Stomach smooth muscle (tissue), 2 donors: ENCODE results near the gene PCTP.

Source experiments
- H3K27ac ChIP-seq: one replicate; pipeline ENCODE4 v1.7.0; 2013; ENCODE audit warnings: mild to moderate bottlenecking, low read length, inconsistent platforms
- H3K27me3 ChIP-seq, 2 donors: one replicate each; pipeline ENCODE4 v1.7.0; 2013; ENCODE audit warnings: low read length in 2 of 2; ENCODE audit not compliant: insufficient read depth in 2 of 2, control insufficient read depth in 1 of 2
- H3K36me3 ChIP-seq, 2 donors: one replicate each; pipeline ENCODE4 v1.7.0; 2013; ENCODE audit warnings: low read length in 2 of 2; ENCODE audit not compliant: control insufficient read depth in 2 of 2, insufficient read depth in 2 of 2
- H3K4me1 ChIP-seq: one replicate; pipeline ENCODE4 v1.7.0; 2013; ENCODE audit warnings: low read length; ENCODE audit not compliant: control insufficient read depth, insufficient read depth
- H3K4me3 ChIP-seq, 2 donors: one replicate each; pipeline ENCODE4 v1.7.0; 2013; ENCODE audit warnings: low read length in 2 of 2
- H3K9ac ChIP-seq, 2 donors: one replicate each; pipeline ENCODE4 v1.7.0; 2013; ENCODE audit warnings: low read length in 2 of 2, mild to moderate bottlenecking in 1 of 2
- H3K9me3 ChIP-seq, 2 donors: one replicate each; pipeline ENCODE4 v1.7.0; 2013; ENCODE audit warnings: low read length in 2 of 2; ENCODE audit not compliant: control insufficient read depth in 2 of 2
- donor health status: healthy.
- donor health status: Pancreatic carcinoma.

The PCTP gene

GRCh38 chr17:55740511-55741355 is 10.1 kb upstream of the PCTP start:
- Histone ChIP-seq H3K9ac (no peak overlapping the region), H3K36me3 (no peaks in the 10 kb centered on the region), H3K27me3 (no peaks in the 10 kb centered on the region), H3K4me1 (no peaks in the 10 kb centered on the region), H3K27ac (no peak overlapping the region), H3K4me3 (no peak overlapping the region), H3K9me3 (no peaks in the 10 kb centered on the region)

DNA sequence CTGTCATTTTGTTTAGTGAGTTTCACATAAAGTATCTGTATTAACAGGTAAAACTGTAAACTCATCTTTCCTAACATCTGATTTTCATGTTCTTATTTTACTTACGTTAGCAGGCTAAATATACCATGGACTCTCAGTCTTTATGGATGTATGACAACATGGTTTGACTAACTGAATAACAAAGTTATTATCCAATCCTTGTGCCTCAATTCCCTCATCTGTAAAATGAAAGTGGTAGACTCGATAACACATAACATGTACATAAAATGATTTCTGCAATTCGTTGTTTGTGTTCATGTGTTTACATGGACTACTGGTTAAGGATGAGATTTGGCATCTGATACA is 9.5 kb upstream of the PCTP start:
- H3K9ac ChIP-seq = no peak overlapping the region
- no peaks in the 10 kb centered on the region for H3K36me3 ChIP-seq
- no peaks in the 10 kb centered on the region for H3K4me1 ChIP-seq
- H3K27me3 ChIP-seq = no peaks in the 10 kb centered on the region
- H3K9me3 ChIP-seq = no peaks in the 10 kb centered on the region
- no peak overlapping the region for H3K4me3 ChIP-seq
- no peak overlapping the region for H3K27ac ChIP-seq

GRCh38 chr17:55742272-55743102 is 8.4 kb upstream of the PCTP start:
- Histone ChIP-seq H3K27ac (no peak overlapping the region), H3K4me3 (no peak overlapping the region), H3K36me3 (no peaks in the 10 kb centered on the region), H3K4me1 (no peaks in the 10 kb centered on the region), H3K27me3 (no peaks in the 10 kb centered on the region), H3K9ac (no peak overlapping the region), H3K9me3 (no peaks in the 10 kb centered on the region)

DNA sequence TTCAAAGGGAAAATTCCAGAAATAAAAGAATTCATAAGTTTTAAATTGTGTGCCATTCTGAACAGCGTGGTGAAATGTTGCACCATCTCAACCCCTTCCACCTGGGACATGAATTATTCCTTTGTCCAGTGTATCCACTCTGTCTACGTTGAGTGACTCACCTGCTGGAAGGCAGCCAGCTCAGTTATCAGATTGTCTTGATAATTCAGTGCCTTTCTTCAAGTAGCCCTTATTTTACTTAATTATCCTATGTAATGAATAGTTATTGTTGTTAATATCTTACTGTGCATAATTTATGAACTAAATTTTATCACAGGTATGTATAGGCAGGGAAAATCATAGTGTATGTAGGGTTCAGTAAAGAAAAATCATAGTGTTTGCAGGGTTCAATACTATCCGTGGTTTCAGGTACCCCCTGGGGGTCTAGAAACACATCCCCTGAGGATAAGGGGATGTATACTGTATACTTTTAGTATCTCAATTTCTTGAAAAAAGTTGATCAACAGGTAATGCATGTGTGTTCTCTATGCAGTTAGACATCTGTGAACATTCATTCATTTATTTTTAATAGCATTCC is 7.7 kb upstream of the PCTP start:
- H3K9ac ChIP-seq = no peak overlapping the region
- H3K27ac ChIP-seq = no peak overlapping the region
- no peaks in the 10 kb centered on the region for H3K9me3 ChIP-seq
- H3K4me3 ChIP-seq = no peak overlapping the region
- no peaks in the 10 kb centered on the region for H3K36me3 ChIP-seq
- H3K4me1 ChIP-seq = no peaks in the 10 kb centered on the region
- H3K27me3 ChIP-seq = no peaks in the 10 kb centered on the region

GRCh38 chr17:55745258-55745657 is 5.6 kb upstream of the PCTP start:
- H3K27me3 ChIP-seq = no peaks in the 10 kb centered on the region

GRCh38 chr17:55746466-55746865 is 4.4 kb upstream of the PCTP start:
- no peak overlapping the region for H3K9ac ChIP-seq
- H3K27me3 ChIP-seq = no peaks in the 10 kb centered on the region
- H3K9me3 ChIP-seq = no peaks in the 10 kb centered on the region
- H3K36me3 ChIP-seq = no peaks in the 10 kb centered on the region
- H3K4me3 ChIP-seq = no peak overlapping the region
- no peak overlapping the region for H3K27ac ChIP-seq
- H3K4me1 ChIP-seq = no peaks in the 10 kb centered on the region

More at GRCh38 chr17:55745258-55745657, 5.6 kb upstream of the PCTP start:
- Histone ChIP-seq H3K4me3 (no peak overlapping the region), H3K27ac (no peak overlapping the region), H3K9ac (no peak overlapping the region), H3K4me1 (no peaks in the 10 kb centered on the region), H3K36me3 (no peaks in the 10 kb centered on the region), H3K9me3 (no peaks in the 10 kb centered on the region)

DNA sequence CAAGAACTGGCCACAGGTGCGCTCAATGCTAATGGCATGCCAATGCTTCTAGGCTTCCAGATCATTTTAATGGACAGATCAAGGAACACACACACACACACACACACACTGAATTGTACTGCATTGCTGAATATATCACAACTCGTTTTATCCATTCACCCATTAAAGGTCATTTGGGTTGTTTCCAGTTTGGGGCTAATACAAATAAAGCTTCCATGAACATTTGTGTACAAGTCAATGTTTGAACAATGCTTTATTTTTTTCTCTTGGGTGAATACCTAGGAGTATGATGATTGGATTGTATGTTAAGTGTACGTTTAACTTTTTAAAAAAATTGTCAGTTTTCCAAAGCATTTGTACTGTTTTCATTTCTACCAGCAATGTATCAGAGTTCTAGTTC is 3.6 kb upstream of the PCTP start:
- Histone ChIP-seq H3K9me3 (no peaks in the 10 kb centered on the region), H3K27me3 (no peaks in the 10 kb centered on the region), H3K4me3 (no peak overlapping the region), H3K27ac (no peak overlapping the region), H3K36me3 (no peaks in the 10 kb centered on the region), H3K9ac (no peak overlapping the region), H3K4me1 (peaks cover 6% of the 10 kb centered on the region)

DNA sequence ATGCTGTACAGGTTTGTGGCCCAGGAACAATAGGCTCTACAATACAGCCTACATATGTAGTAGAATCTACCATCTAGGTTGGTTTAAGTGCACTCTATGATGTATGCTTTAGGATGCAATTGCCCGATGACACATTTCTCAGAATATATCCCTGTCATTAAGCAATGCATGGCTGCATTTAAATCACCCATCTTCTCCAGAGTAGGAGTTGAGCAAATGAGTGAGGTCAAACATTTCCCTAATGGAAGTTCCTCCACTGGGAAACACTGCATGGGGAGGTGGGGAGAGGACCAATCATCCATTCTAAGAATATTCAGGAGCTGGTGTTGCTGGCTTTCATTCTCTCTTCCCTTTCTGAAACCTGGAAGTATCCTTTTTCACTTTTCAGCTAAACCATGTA is 2.0 kb upstream of the PCTP start:
- Histone ChIP-seq H3K27ac (no peak overlapping the region), H3K4me1 (peaks cover 11% of the 10 kb centered on the region), H3K9ac (no peak overlapping the region), H3K9me3 (no peaks in the 10 kb centered on the region), H3K36me3 (peaks cover 2% of the 10 kb centered on the region in 2 donors), H3K27me3 (no peaks in the 10 kb centered on the region), H3K4me3 (no peak overlapping the region)

- Histone ChIP-seq H3K9ac (no peak overlapping the region), H3K27ac (no peak overlapping the region), H3K4me3 (no peak overlapping the region), H3K9me3 (no peaks in the 10 kb centered on the region), H3K4me1 (peaks cover 17% of the 10 kb centered on the region), H3K27me3 (no peaks in the 10 kb centered on the region), H3K36me3 (peaks cover 2 to 6% of the 10 kb centered on the region in 2 donors)
Observed at GRCh38 chr17:55749985-55750384, 866 bp upstream of the PCTP start.

DNA sequence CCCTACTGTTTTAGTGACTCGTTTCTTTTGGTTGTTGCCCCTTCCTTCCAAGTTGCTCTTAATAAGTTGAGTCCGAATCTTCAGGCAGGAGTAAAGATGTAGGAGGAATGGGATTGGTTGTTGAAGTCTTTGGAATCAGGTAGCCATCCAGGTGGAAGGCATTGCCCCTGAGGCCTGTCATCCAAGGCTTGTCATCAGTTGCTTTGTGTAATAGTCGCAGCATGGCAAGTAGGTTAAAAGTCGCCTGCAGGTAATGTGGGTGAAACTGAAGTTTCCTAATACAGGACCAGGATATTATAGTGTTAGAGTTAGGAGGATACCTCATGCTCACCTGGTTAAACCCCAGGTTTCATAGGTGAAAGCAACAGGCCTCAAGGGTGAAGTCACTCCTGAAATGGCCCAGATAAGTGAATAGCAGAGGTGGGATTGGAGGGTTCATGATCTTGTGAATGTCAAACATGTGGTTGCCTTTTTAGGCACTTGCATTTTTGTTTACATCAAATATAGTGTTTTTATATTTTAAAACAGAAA is 934 bp downstream of the PCTP start:
- H3K36me3 ChIP-seq = peaks cover 2 to 6% of the 10 kb centered on the region in 2 donors
- H3K9me3 ChIP-seq = no peaks in the 10 kb centered on the region
- H3K9ac ChIP-seq = peak overlapping the region; percentile 63 to 82
- H3K27ac ChIP-seq = peak overlapping the region; percentile 77
- H3K4me1 ChIP-seq = peaks cover 18% of the 10 kb centered on the region
- no peaks in the 10 kb centered on the region for H3K27me3 ChIP-seq
- H3K4me3 ChIP-seq = peak overlapping the region; percentile 83 to 91
